GM21619 (cell line): ENCODE results near the gene C1orf159.

Experiments used
- ATAC-seq: cut with Tn5 transposase; IDR thresholded peaks from one replicate; pipeline ENCODE4 v1.9.1; 2021; ENCODE audit not compliant: unreplicated experiment

The C1orf159 gene

DNA sequence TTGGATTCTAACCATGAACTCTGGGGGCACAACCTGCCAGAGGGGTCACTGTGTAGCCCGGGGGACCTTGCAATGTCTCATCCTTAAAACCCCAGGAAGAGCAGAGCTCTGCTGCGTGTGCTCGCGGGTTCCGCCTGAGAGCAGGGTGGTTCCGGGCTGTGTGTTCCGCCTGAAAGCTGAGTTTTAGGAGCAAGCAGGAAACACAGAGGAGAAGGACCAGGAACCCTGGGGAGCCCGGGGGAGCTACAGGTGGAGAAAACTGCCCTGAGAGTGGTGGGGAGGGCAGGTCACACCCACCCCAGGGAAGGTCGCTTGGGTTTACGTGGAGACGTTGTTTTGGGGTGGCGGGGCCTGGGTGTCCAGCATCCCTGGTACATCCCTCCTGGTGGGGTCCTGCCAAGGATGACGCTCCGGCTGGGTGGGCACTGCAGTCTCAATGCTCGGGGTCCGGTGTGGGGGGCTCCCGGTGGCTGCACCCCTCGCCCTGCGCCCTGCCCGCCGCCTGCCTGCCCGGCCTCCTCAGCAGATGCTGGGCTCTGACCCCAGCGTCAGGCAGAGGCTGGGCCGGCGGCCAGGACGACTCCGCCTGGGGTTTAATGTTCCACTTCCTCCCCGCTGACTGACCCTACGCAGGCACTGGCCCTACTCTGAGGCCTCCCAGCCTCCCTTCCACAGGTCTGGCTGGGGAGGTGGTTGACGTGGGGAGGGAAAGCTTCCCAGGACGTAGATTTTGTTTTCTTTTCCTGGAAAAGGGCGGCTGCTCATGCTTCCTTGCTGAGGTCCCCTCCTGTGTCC is 17.3 kb upstream of the C1orf159 start:
- no peak for ATAC-seq

DNA sequence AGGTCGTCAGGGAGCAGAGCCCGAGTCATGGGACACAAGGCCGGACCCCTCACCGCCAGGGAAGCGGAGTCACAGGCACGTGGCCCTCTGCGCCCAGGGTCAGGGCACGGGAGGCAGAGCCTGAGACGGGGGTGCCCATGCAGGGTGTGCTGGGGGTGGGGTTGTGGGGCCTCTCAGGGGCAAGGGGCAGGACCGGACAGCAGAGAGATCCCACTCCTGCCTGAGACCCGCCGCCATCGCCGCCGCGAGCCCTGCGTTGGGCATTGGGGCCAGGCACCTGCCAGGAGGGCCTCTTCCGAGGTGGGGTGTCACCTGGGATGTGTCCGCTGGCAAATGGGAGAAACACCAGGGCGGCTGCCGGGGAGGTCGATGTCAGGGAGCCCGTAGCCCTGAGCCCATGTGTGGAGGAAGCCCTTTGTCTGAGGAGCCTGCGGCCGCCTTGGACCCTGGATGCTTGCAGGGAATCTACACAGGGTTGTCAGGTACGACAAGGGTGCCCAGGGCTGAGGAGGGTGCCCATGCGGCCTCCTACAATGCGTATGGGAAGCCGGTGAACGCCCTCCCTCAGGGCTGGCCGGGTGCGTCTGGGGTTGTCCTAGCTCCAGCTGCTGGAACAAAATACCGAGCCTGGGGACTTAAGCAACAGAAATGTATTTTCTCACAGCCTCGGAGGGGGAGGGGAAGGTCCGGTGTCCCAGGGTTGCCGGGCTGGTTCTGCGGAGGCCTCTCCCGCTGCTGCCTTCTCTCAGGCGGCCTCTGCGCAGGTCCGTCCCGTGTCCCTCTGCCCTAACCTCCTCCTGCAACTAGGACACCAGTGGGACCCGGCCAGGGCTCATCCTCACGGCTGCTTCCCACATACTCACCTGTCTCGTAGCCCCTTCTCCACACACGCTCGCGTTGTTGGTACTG is 16.4 kb upstream of the C1orf159 start:
- ATAC-seq, result no peak

DNA sequence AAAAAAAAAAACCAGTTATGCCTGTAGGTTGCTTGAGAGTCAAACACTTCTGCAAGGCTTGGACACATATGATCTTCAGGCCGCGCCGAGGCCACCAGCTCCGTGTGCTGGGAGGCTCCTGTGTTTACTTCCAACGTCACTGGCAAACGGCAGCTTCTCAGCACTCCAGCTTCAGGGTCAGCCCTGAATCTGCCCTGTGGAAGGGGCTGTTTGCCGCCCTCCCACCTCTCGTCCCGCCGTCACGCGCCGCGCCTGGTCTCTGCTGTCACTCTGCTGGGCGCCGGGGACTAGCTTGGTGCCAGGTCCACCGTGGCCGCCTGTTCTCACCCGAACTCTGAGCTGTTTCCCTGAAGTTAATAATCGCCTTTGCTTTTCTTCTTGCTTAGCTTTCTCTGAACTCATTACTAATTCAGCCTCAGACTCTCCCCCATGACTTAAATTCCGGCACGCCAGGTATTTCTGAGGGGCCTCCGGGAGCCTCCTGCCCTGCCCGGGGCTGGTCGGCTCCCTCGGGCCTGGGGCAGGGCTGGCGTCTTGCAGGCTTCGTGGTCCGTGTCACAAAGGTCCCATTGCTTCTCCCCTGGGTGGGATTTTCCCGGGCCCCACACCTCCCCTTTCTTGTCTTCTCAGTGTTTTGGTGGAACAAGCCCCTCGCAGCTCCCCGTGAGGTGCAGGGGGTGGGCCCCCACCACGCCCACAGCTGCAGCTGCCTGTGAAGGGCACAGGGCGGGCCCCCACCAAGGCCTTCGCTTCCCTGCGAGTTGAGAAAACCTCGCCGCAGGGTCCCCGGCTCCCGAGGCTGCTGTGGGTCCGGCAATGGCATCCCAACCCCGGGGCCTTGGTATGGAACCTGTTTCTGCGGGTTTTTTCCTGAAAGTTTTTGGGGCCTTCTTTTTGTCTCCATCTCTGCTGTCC is 14.6 kb upstream of the C1orf159 start:
- no peak for ATAC-seq

DNA sequence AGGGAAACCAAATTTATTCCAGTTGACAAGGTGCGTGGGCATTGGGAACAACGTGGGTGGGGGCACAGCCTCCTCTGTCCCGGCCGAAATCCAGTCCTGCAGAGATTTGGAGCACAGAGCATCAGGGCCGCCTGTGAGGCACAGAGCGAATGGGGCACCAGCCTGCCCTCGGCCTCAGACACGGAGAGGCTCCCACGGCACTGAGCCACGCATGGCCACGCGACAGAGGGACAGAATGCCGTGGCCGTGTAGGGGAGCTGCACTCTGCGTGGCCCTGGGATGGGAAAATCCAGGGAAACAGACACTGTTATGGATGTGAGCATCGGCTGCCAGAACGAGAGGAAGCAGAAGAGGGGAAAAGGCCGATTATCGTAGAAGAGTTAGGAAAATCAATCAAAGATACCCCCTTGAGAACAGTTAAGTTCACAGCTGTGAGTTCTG is 13.5 kb upstream of the C1orf159 start:
- no peak for ATAC-seq

DNA sequence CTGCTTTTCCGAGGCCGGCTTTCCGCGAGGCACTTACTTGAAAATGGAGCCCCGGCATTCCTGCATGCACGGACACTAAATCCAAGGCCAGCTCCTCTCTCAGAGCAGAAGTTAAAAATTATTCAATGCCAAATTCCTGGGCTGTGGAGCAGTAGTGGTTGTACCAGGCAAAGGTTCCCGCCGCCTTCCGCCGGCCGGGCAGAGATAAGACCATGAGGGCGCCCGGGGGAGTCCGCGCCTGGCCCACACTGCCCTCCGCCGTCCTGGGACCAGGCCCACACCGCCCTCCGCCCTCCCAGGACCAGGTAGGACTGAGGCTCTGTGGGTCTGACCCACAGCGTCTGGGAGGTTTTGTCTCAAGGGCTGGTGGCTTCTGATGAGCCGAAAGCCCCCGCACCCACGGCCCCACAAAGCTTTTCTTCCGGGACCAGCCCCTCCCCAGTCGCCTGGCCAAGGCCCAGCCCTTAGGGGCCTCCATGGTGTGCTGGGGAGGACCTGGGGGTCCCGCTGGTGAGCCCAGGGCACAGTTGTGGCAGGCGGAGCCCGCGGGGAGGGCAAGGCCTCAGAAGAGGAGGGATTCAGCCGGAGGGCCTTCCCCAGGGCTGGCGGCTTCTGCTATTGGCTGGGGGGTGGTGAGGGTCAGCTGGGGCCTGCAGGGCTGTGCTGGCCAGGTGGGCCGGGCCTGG is 12.7 kb upstream of the C1orf159 start:
- no peak for ATAC-seq

DNA sequence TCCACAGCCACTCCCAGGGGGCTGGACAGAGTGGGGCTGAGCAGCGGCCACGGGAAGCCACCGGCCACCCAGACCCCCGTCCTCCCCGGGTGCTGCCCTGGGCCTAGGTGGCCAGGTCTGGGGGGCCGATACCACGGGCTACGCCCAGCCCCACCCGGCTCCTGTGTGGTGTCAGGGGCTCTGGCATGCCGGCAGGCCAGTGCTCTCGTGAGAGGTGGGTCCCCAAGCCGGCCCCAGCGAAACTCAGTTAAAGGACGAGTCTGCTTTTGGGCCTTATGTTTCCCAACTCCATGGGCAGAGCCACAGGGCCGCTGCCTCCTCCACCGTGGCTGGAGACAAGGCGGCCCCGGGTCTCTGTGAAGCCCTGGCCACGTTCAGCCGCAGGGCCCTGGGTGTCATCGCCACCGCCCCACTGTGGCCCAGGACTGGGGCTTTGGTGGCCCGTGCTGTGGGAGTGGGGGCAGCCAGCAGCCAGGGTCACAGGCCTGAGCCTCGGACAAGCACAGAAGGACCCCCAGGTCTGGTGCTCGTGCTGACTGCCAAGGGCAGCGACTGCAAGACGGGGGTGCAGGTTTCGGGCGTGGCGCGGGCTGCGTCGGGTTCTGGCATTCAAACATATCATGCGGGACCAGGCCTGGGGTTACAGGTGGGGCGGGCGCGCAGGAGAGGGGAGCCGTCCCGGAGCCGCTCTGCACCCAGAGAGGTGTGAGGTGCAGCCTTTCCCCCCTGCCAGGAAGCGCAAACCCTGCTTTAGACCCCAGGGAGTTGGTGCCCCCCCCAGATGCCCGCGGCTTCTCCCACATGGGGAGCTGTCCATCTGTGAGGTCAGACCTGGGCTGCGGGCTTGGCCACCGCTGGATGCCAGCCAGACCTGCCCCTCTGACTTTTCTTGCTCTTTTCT is 11.9 kb upstream of the C1orf159 start:
- ATAC-seq, result no peak

DNA sequence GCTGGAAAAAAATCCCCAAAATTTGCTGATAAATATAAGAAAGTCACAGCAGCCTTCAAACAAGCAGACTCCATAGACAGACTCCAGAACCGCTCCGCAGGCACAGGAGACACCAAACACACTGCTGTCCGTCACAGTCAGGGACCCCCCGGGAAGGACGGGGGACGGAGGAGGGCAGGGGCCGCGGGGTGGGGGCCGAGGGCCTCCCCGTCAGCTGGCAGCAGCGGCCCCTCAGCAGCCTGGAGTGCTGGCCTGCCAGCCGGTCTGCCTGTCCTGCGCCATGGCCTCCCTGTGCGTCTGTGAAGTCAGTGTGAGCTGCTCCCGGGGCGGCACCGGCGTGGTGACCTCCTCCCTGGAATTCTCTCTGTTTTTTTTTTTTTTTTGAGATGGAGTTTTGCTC is 10.1 kb upstream of the C1orf159 start:
- ATAC-seq, result no peak

DNA sequence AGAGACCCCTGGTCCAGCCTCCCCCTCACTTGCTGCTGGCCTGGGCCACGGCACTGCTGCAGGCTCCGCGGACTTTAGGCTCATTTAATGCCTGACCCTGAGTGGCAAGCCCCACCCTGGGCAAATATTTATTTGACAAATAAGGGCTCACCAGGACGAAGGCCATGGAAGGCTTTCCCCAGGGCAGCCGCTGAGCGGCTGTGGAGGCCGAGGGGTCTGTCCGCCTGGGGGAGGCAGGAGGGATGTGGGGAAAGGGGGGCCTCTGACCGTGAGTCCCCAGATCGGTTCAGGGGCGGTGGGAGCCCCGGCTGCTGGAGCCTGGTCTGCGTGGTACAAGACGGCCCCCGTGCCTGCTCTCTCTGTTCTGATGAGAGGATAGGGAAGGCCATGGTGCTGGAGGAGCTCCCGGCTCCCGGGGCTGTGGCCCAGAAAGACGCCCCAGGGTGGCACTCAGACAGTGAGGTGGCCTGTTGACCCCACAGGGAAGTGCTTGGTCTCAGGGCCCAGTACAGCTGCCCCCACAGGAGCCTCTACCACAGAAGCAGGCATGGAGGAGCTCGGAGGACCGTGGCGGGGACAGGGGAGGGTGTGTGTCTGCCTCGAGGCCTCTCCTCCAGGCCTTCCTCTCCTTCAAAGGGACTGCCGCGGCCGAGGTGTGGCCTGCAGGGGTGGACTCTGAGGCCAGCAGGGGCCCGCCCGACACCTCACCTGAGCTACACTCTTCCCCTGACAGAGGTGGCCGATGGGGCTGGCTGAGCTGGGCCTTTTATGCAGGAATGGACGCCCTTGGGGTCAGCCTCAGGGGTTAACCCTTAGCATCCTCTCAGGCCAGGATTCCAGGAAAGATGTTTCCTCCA is 9.1 kb upstream of the C1orf159 start:
- no peak for ATAC-seq

DNA sequence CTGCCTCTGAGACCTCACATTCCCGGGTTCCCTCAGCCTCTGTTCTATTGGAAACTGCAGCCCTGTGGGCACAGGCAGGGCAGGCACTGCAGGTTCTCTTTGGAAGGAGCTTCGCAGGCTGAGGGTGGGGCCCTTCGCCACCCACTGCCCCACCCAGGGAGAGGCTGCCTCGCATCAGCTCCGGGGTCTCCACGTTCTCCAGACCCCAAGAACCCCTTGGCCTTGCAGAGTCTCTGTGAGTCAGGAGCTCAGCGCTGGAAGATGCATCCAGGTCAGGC is 8.6 kb upstream of the C1orf159 start:
- ATAC-seq, result no peak

DNA sequence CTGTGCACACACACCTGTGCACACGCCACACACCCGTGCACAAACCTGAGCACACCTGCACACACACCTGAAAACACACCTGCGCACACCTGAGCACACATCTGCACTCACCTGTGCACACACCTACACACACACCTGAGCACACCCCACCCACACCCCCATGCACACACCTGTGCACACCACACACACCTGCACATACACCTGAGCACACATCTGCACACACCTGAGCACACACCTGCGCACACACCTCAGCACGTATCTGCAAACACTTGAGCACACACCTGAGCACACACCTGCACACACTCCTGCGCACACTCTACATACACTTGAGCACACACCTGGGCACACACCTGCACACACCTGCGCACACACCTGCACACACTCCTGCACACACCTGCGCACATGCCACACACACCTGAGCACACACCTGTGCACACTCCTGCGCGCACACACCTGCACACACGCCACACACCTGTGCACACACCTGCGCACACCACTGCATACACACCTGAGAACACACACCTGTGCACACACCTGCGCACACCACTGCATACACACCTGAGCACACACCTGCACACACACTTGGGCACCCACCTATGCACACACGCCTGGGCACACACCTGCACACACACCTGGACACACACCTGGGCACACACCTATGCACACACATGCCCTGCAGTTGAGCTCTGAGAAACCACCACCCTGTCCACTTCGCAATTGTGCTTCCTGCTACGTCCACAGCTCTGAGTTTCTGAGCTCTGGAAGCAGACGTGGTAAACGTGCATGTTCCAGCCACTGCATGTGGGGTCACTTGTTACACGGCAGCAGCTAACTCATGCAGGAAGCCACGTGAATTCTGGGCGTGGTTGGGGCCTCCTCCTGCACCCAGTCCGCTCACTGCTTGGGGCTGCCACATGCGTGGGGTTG is 8.0 kb upstream of the C1orf159 start:
- no peak for ATAC-seq

DNA sequence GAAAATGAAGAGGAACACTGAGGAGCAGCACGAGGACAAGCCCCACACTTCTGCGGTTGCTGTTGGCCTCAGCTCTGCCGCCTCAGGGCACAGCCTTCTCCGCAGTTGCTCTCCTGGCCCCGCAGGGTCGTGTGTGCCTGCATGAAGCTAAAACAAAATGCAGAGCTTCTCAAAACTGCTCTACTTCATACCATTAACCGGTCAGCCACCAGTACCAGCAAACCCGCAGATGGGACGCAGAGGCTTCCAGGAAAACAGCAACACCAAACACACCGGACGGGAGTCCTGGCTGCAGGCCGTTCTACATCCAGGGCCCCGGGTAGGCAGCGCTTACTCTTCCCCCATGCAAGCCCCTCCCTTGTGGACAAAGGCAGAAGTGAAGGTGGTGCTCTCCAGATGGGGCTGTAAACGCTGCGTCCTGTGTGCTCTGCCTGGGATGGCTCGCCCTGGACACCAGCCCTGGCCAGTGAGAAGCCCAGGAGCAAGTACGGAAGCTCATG is 7.1 kb upstream of the C1orf159 start:
- no peak for ATAC-seq

DNA sequence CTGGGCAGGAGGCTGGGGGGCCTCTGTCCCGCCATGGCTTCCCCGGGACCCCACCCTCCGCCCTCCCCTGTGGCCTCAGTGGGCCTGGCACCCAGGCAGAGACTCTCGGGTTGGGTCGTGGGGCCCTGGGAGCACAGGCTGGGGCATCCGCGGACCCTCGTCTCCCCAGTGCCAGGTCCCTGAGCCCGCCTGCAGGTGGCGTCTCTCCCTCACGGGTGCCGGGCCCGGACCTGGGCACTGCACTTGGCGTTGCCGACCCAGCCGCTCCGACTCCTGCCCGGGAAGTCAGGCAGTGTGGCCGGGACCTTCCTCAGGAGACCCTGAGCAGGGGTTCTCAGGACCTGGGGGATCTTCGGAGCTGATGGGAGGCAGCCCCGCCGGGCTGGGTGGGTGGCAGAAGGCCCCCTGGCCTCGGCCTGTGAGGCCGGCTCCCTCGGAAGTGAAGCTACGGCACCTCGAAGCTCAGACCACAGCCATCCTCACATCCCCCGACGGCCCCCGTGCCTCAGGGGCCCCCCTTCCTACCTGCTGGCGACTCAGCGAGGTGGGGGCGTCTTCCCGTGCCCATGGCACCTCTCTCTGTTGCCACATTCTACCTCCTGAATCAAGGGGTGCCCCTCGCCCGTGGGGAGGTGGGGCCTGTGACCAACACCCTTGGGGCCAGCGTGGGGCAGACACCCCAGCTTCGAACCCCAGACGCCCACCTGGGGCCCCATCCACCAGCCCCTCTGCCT is 6.4 kb upstream of the C1orf159 start:
- peak; percentile 56 for ATAC-seq

DNA sequence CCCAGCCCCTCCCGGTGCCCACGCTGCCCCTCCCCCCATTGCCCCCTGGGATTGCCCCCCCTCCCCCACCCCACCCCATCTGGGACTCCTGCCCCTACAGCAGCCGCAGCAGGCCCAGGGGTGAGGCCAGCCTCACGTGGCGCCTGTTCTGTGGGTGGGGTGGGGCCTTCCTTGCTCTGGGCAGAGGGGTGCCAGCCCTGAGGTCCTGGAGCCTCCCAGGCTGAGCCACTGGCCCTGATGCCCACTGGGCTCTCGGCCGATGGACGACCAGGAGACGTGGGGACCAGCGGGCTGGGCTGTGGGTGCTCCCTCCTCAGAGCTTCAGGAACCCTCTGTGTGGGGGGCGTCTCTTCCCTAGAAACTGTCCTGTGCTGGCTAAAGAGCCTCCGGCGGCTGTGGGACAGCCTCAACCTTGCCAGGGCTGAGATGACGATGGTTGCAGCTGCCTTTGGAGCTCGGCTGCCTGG is 5.8 kb upstream of the C1orf159 start:
- ATAC-seq, result no peak

DNA sequence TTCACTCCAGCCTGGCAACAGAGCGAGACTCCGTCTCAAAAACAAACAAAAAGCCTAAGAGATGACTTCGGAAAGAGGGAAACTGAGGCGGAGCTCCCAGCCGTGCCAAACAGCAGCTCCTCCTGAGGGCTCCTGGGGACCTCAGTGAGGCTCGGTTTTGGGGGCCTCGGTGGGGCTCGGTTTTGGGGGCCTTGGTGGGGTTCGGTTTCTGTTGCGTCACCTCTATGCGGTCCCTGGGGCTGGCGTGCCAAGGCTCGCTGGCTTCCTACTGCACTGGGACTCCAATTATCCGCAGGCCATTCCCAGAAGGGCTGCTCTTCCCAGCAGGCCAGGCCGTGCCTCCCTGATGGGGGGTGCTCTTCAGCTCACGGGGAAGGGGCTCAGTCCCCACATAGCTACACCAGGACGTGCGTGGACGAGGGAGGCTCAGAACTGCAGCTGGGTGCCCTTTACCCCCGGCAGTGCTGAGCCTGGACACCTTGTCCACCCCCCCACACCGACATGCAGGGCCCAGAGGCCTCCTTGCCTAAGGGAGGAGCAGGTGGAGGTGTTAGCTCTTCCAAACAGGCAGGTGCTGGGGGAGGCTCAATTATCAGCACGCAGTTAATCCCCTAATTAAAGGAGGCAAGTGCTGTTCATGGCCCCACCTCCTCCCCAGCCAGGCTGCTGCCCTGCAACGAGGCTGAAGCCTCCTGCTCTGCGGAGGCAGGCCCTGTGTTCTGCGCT is 5.1 kb upstream of the C1orf159 start:
- no peak for ATAC-seq

DNA sequence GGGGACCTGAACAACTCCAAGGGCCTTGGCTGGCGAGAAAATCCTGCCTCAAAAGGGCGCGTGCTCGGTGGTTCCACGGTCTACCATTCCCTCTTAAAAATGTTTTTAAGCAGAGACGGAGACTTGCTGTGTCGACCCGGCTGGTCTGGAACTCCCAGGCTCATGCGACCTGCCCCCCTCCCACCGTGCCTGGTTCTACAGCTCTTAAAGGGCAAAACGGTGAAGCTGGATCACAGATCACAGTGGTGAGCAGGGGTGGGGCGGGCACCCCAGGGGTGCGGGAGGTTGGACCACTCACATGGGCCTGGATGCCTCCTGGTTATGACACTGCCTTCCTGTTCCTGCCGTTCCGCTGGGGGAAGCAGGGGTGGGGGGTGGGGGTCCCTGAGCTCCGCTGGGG is 4.2 kb upstream of the C1orf159 start:
- ATAC-seq, result no peak

DNA sequence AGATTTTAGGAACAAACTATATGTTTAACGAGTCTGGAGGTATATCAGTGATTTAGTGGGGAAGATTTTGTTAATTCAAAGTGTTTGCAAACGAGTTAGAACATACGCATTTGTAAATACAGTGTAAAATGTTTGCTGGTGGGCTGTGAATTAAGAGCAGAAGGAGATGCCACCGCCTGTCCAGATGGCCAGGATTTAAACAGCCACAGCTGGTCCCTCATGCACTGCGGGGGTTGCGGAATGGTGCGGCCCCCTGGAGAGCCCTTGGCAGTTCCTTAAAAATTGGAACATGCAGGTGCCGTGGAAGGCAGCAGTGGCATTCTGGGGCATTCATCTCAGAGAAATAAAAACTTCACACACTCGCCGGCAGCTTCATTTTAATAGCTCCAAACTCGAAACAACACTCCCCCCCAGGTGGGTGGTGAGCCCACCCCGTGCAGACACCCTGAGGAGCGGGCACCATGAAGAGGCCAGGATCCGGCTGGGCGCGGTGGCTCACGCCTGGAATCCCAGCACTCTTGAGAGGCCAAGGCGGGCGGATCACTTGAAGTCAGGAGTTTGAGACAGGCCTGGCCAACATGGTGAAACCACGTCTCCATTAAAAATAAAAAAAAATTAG is 3.5 kb upstream of the C1orf159 start:
- ATAC-seq, result no peak
